NCI-H82 treated with DMSO at 0.1 percent for 48 hours (cell line): ENCODE results near the gene ATP5F1C.
"Not testable (repeated sequence)": the region's sequence is repeated elsewhere in the genome, so short reads cannot be mapped to it uniquely, and the experiment has no call there.

Experiments
- DNase-seq: peaks from one replicate; lab custom pipeline; 2025; ENCODE audit not compliant: unreplicated experiment; lab: John Stamatoyannopoulos, UW

The ATP5F1C gene

GRCh38 chr10:7792541-7792940 lies 4.6 kb downstream of the ATP5F1C start:
- no peak for DNase-seq

GRCh38 chr10:7794251-7795026 lies 6.5 kb downstream of the ATP5F1C start:
- DNase-seq, result no peak

- DNase-seq, result no peak
These were observed 7.6 kb downstream of the ATP5F1C start for GRCh38 chr10:7795605-7796004.

GRCh38 chr10:7797582-7797981 lies 9.6 kb downstream of the ATP5F1C start:
- DNase-seq, result no peak

- DNase-seq, result no peak
These were observed 14.6 kb downstream of the ATP5F1C start for GRCh38 chr10:7802606-7803005.

GRCh38 chr10:7804216-7804615 lies 16.2 kb downstream of the ATP5F1C start:
- DNase-seq, result no peak

- DNase-seq, result no peak
These were observed 16.8 kb downstream of the ATP5F1C start for GRCh38 chr10:7804741-7805140.

- DNase-seq, result no peak
These were observed 20.8 kb downstream of the ATP5F1C start for GRCh38 chr10:7808686-7809267.

- DNase-seq, result no peak
These were observed 22.5 kb downstream of the ATP5F1C start for GRCh38 chr10:7810443-7810842.

- DNase-seq, result no peak
These were observed 23.0 kb downstream of the ATP5F1C start for GRCh38 chr10:7811000-7811399.

GRCh38 chr10:7811743-7812142 lies 23.8 kb downstream of the ATP5F1C start:
- not testable (repeated sequence) for DNase-seq

- DNase-seq, result no peak
These were observed 25.5 kb downstream of the ATP5F1C start for GRCh38 chr10:7813481-7813880.

- DNase-seq, result no peak
These were observed 29.6 kb downstream of the ATP5F1C start for GRCh38 chr10:7817576-7817975.

- DNase-seq, result no peak
These were observed 30.0 kb downstream of the ATP5F1C start for GRCh38 chr10:7817984-7818294.

GRCh38 chr10:7818295-7819120 lies 30.5 kb downstream of the ATP5F1C start, which contains the start of gene TAF3:
TAF3 (plus strand) TSS chr10:7818505; CDS start chr10:7818710, 205 bp downstream.
- no peak for DNase-seq

GRCh38 chr10:7819121-7819460 lies 31.1 kb downstream of the ATP5F1C start:
- DNase-seq, result no peak

- DNase-seq, result no peak
These were observed 36.3 kb downstream of the ATP5F1C start for GRCh38 chr10:7824251-7824650.

GRCh38 chr10:7826971-7827370 lies 39.0 kb downstream of the ATP5F1C start:
- no peak for DNase-seq

- DNase-seq, result no peak
These were observed 41.4 kb downstream of the ATP5F1C start for GRCh38 chr10:7829289-7829834.

GRCh38 chr10:7832060-7832459 lies 44.1 kb downstream of the ATP5F1C start:
- no peak for DNase-seq

- DNase-seq, result no peak
These were observed 45.2 kb downstream of the ATP5F1C start for GRCh38 chr10:7833210-7833609.

- DNase-seq, result no peak
These were observed 46.3 kb downstream of the ATP5F1C start for GRCh38 chr10:7834262-7834661.
